GM12874 (cell line): Measurements from ENCODE around the gene FAM124B.
A peak's percentile ranks its signal among the peaks of the same experiment; 100 is the strongest.

Experiments used
- CTCF ChIP-seq: IDR thresholded peaks from 2 replicates; pipeline ENCODE4 v1.5.1; 2011; ENCODE audit warnings: low read depth, mild to moderate bottlenecking, control low read depth, low read length, moderate library complexity; ENCODE audit not compliant: insufficient read depth

The FAM124B gene

DNA sequence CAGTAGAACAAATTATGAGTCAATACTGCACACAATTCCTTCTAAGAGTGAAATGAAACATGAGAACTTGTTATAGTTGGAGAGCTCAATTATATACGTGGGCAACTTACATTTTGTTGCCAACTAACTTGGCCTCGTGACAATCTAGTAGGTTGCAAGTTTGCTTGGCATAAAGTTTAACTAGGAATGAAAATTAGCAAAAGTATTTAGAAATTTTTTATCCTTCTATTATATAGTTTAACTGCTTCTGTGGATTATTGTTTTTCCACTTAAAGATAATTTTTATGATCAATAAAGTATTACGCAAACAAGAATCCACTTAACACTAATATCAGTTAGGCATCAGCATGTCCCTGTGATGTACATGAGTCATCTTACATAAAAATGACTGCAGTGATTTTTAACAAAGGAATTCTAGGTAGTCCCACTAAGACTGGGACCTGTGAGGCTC, 41.1 kb downstream of the FAM124B start:
- TF ChIP-seq CTCF: no peak

DNA sequence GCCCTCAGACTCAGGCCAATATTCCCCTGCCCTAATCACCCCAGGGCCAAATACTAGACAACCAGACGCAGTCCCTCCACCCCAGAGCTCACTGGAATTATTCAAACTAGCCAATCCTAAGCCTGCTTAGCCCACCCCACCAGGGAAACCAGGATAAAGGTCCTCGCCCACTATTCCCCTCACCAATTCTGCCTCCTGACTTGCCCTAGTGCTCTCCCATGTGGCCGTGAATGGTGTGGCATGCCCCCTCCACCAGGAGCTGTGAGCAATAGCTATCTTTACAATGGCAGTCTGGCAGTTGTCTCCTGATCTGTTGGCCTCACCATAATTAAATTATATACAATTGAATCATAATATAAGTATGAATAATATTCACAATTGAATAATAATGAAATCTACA, 42.3 kb downstream of the FAM124B start:
- peak; percentile 40 for TF ChIP-seq CTCF

DNA sequence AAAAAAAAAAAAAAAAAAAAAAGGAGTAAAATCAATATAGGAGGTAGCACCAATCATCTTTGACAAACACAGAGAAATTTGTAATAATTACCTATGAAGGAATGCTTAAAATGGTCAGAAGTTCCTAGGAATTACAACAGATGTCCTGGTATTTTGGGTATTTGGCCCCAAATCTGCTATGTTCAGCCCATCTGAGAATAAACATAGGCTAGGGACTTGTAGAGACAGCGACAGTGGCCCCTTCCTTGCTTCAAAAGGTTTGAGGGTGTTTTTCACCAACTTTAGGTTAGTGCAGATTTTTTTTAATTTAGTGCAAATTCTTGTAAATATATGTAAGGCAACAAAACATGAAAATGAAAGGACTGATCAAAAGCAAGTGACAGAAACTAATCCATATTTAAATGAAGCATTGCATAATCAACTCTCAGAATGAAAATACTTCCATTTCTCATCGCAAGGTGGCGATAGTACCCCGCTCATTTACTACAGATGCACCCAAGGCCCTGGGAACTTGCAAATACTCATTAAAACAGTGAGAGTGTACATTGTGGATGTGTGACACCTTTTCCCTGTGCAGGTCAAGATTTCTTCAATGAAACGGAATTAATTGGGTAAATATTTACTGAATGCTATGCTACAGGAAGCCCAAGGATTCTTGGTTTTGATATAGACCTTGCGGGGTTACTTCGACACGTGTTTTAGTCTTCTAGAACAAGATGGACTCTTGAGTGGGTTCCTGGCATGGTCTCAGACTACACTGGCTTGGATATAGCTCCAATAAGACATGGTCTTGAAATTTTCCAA, 44.6 kb downstream of the FAM124B start:
- peak; percentile 53 for TF ChIP-seq CTCF

- TF ChIP-seq CTCF: no peak
These were observed 47.2 kb downstream of the FAM124B start for GRCh38 chr2:224354632-224355211.

GRCh38 chr2:224350703-224351102, 51.2 kb downstream of the FAM124B start:
- TF ChIP-seq CTCF: no peak

- no peak for TF ChIP-seq CTCF
These were observed 52.5 kb downstream of the FAM124B start for GRCh38 chr2:224349396-224349795.

- no peak for TF ChIP-seq CTCF
These were observed 54.5 kb downstream of the FAM124B start for GRCh38 chr2:224347176-224348051.
